MM.1S (cell line): ENCODE results near the gene BTD.

Source experiments
- DNase-seq: peaks from one replicate; pipeline ENCODE4 v3.0.0-alpha.2; 2015
- H2AFZ ChIP-seq: fragments of 300-600 bp; sonication (generic); 2 replicates; pipeline ENCODE4 v1.6.0; 2016; ENCODE audit warnings: antibody characterized with exemption, low read length
- H3F3A ChIP-seq: fragments of 300-600 bp; sonication (generic); 2 replicates; pipeline ENCODE4 v1.6.1; 2016; ENCODE audit warnings: mild to moderate bottlenecking, antibody characterized with exemption, low read length, moderate library complexity, mixed read lengths; ENCODE audit not compliant: insufficient read depth
- H3K27ac ChIP-seq: fragments of 300-600 bp; sonication (generic); 2 replicates; pipeline ENCODE4 v1.5.1; 2016; ENCODE audit warnings: mild to moderate bottlenecking, low read length
- H3K27me3 ChIP-seq: fragments of 300-600 bp; sonication (generic); replicated peaks from 2 replicates; pipeline ENCODE4 v1.6.0; 2016; ENCODE audit warnings: low read length; ENCODE audit not compliant: insufficient read depth
- H3K36me3 ChIP-seq: fragments of 300-600 bp; sonication (generic); replicated peaks from 2 replicates; pipeline ENCODE4 v1.6.1; 2016; ENCODE audit warnings: mild to moderate bottlenecking, low read length, mixed read lengths; ENCODE audit not compliant: insufficient read depth
- H3K4me1 ChIP-seq: fragments of 300-600 bp; sonication (generic); 2 replicates; pipeline ENCODE4 v1.6.1; 2016; ENCODE audit warnings: low read length, mixed read lengths
- H3K4me2 ChIP-seq: fragments of 300-600 bp; sonication (generic); 2 replicates; pipeline ENCODE4 v1.6.0; 2016; ENCODE audit warnings: low read depth, low read length
- H3K4me3 ChIP-seq: fragments of 300-600 bp; sonication (generic); 2 replicates; pipeline ENCODE4 v1.5.1; 2016; ENCODE audit warnings: low read length, mixed read lengths
- H3K79me2 ChIP-seq: fragments of 300-600 bp; sonication (generic); 2 replicates; pipeline ENCODE4 v1.6.1; 2016; ENCODE audit warnings: mixed run types, low read length, mixed read lengths
- H3K9ac ChIP-seq: fragments of 300-600 bp; sonication (generic); 2 replicates; pipeline ENCODE4 v1.6.1; 2016; ENCODE audit warnings: low read length, mixed read lengths
- H3K9me2 ChIP-seq: fragments of 300-600 bp; sonication (generic); replicated peaks from 2 replicates; pipeline ENCODE4 v1.6.1; 2016; ENCODE audit warnings: mild to moderate bottlenecking, low read length, mixed read lengths; ENCODE audit not compliant: insufficient read depth
- H3K9me3 ChIP-seq: fragments of 300-600 bp; sonication (generic); replicated peaks from 2 replicates; pipeline ENCODE4 v1.6.1; 2016; ENCODE audit warnings: mild to moderate bottlenecking, low read length, mixed read lengths; ENCODE audit not compliant: insufficient read depth
- H4K20me1 ChIP-seq: fragments of 300-600 bp; sonication (generic); 2 replicates; pipeline ENCODE4 v1.6.1; 2016; ENCODE audit warnings: mild to moderate bottlenecking, low read length, moderate library complexity, mixed read lengths; ENCODE audit not compliant: insufficient read depth
- CTCF ChIP-seq: fragments of 300-600 bp; sonication (generic); IDR thresholded peaks from 2 replicates; pipeline ENCODE4 v1.5.1; 2016; ENCODE audit warnings: antibody characterized with exemption, low read length, mixed read lengths
- EZH2 ChIP-seq: fragments of 300-600 bp; sonication (generic); optimal IDR thresholded peaks from 2 replicates; pipeline ENCODE3; 2017; ENCODE audit warnings: low read depth, mild to moderate bottlenecking, antibody characterized with exemption, low read length, mixed read lengths
- EZH2phosphoT487 ChIP-seq: fragments of 300-600 bp; sonication (generic); IDR thresholded peaks from 2 replicates; pipeline ENCODE4 v1.6.1; 2018; ENCODE audit warnings: antibody characterized with exemption, low read length

Gene BTD

GRCh38 chr3:15690748-15691147 is 89.2 kb downstream of the BTD start:
- no peak overlapping the region for H3K4me2 ChIP-seq
- no peak for DNase-seq
- H3K79me2 ChIP-seq, result no peaks in the 10 kb centered on the region
- H3K9me2 ChIP-seq, result no peaks in the 10 kb centered on the region
- no peaks in the 10 kb centered on the region for H3K27me3 ChIP-seq
- no peak overlapping the region for H3K9ac ChIP-seq
- no peaks in the 10 kb centered on the region for H3K9me3 ChIP-seq
- no peaks in the 10 kb centered on the region for H3K4me1 ChIP-seq
- no peaks in the 10 kb centered on the region for H4K20me1 ChIP-seq
- H3K36me3 ChIP-seq, result 0 out of 2 replicates have a peak, but pooled peaks cover 7% of the 10 kb centered on the region
- TF ChIP-seq CTCF, result no peak
- TF ChIP-seq EZH2, result no peak
- TF ChIP-seq EZH2phosphoT487, result no peak
- no peak overlapping the region for H2AFZ ChIP-seq
- no peak overlapping the region for H3K27ac ChIP-seq
- no peaks in the 10 kb centered on the region for H3F3A ChIP-seq
- H3K4me3 ChIP-seq, result no peak overlapping the region

- no peaks in the 10 kb centered on the region for H4K20me1 ChIP-seq
- H3K9me3 ChIP-seq, result no peaks in the 10 kb centered on the region
- no peak overlapping the region for H3K9ac ChIP-seq
- H3K9me2 ChIP-seq, result no peaks in the 10 kb centered on the region
- no peak overlapping the region for H2AFZ ChIP-seq
- H3K79me2 ChIP-seq, result no peaks in the 10 kb centered on the region
- 0 out of 2 replicates have a peak, but pooled peaks cover 7% of the 10 kb centered on the region for H3K36me3 ChIP-seq
- TF ChIP-seq EZH2 (no peak), EZH2phosphoT487 (no peak), CTCF (no peak)
- no peaks in the 10 kb centered on the region for H3K4me1 ChIP-seq
- no peak overlapping the region for H3K4me2 ChIP-seq
- H3F3A ChIP-seq, result no peaks in the 10 kb centered on the region
- DNase-seq, result no peak
- H3K27ac ChIP-seq, result no peak overlapping the region
- H3K4me3 ChIP-seq, result no peak overlapping the region
- no peaks in the 10 kb centered on the region for H3K27me3 ChIP-seq
Measured at GRCh38 chr3:15693355-15693754, 91.8 kb downstream of the BTD start.

- DNase-seq, result no peak
Measured at GRCh38 chr3:15694628-15695027, 93.1 kb downstream of the BTD start.

More at GRCh38 chr3:15694628-15695027, 93.1 kb downstream of the BTD start:
- no peaks in the 10 kb centered on the region for H3F3A ChIP-seq
- no peak overlapping the region for H2AFZ ChIP-seq
- no peak for TF ChIP-seq CTCF
- TF ChIP-seq EZH2phosphoT487, result no peak
- no peak for TF ChIP-seq EZH2
- H3K27me3 ChIP-seq, result no peaks in the 10 kb centered on the region
- no peak overlapping the region for H3K4me3 ChIP-seq
- no peaks in the 10 kb centered on the region for H4K20me1 ChIP-seq
- no peaks in the 10 kb centered on the region for H3K4me1 ChIP-seq
- no peaks in the 10 kb centered on the region for H3K9me2 ChIP-seq
- no peak overlapping the region for H3K27ac ChIP-seq
- no peak overlapping the region for H3K4me2 ChIP-seq
- no peak overlapping the region for H3K9ac ChIP-seq
- no peaks in the 10 kb centered on the region for H3K79me2 ChIP-seq
- 0 out of 2 replicates have a peak, but pooled peaks cover 4% of the 10 kb centered on the region for H3K36me3 ChIP-seq
- no peaks in the 10 kb centered on the region for H3K9me3 ChIP-seq
